Measurements from ENCODE around the gene ALKAL2.

ALKAL2 gene

GRCh38 chr2:290090-290722 is 2.3 kb upstream of the ALKAL2 start:
- DNase-seq (ENCODE audit: low read depth) = peak; percentile 18

- DNase-seq (ENCODE audit: low read depth) = no peak
These were observed 1.6 kb upstream of the ALKAL2 start for GRCh38 chr2:289362-290089.

GRCh38 chr2:288758-289361 is 969 bp upstream of the ALKAL2 start:
- no peak for DNase-seq (ENCODE audit: low read depth)

- no peak for DNase-seq (ENCODE audit: low read depth)
These were observed 413 bp downstream of the ALKAL2 start for GRCh38 chr2:287471-287885.

- DNase-seq (ENCODE audit: low read depth) = no peak
These were observed 1.0 kb downstream of the ALKAL2 start for GRCh38 chr2:286774-287392.

GRCh38 chr2:286035-286434 is 1.9 kb downstream of the ALKAL2 start:
- DNase-seq (ENCODE audit: low read depth) = no peak

GRCh38 chr2:285531-285930 is 2.4 kb downstream of the ALKAL2 start:
- DNase-seq (ENCODE audit: low read depth) = no peak

- no peak for DNase-seq (ENCODE audit: low read depth)
These were observed 2.9 kb downstream of the ALKAL2 start for GRCh38 chr2:284896-285492.

GRCh38 chr2:283996-284794 is 3.7 kb downstream of the ALKAL2 start:
- DNase-seq (ENCODE audit: low read depth) = no peak

GRCh38 chr2:282371-283263 is 5.3 kb downstream of the ALKAL2 start:
- no peak for DNase-seq (ENCODE audit: low read depth)

- DNase-seq (ENCODE audit: low read depth) = no peak
These were observed 6.5 kb downstream of the ALKAL2 start for GRCh38 chr2:281381-281780.

- no peak for DNase-seq (ENCODE audit: low read depth)
These were observed 7.2 kb downstream of the ALKAL2 start for GRCh38 chr2:280650-281110.

- DNase-seq (ENCODE audit: low read depth) = no peak
These were observed 7.8 kb downstream of the ALKAL2 start for GRCh38 chr2:279956-280649.

- DNase-seq (ENCODE audit: low read depth) = no peak
These were observed 8.5 kb downstream of the ALKAL2 start for GRCh38 chr2:279366-279765.

- DNase-seq (ENCODE audit: low read depth) = no peak
These were observed 9.0 kb downstream of the ALKAL2 start for GRCh38 chr2:278927-279320.

GRCh38 chr2:278312-278926 is 9.5 kb downstream of the ALKAL2 start:
- no peak for DNase-seq (ENCODE audit: low read depth)

- DNase-seq (ENCODE audit: low read depth) = no peak
These were observed 12.4 kb downstream of the ALKAL2 start for GRCh38 chr2:275466-275865.

- DNase-seq (ENCODE audit: low read depth) = no peak
These were observed 13.4 kb downstream of the ALKAL2 start for GRCh38 chr2:274503-274902.

GRCh38 chr2:273333-273732 is 14.6 kb downstream of the ALKAL2 start:
- DNase-seq (ENCODE audit: low read depth) = no peak

- no peak for DNase-seq (ENCODE audit: low read depth)
These were observed 16.0 kb downstream of the ALKAL2 start for GRCh38 chr2:271917-272316.
